Measurements from ENCODE around the gene PSMB8. TPM values are rescaled to one million over a fixed set of nuclear protein-coding genes. Genes with fewer than 3 reads are reported as not detected.

Gene PSMB8
- total RNA-seq, 1 donor from 2014 or later: 410 TPM

- intact Hi-C loops (cut with micrococcal nuclease): loop anchor here (5.0 to 10.0 kb wide), 2 partner anchors 943 to 1016 kb away; partner anchors contain the start of genes EHMT2 and HSPA1B
Measured at GRCh38 chr6:32840604-32841246, 3.1 kb downstream of the PSMB8 start.

GRCh38 chr6:32839356-32839755, 4.5 kb downstream of the PSMB8 start:
- intact Hi-C loops (cut with micrococcal nuclease): loop anchor here (5.0 kb wide), 1 partner anchor 1297 kb away; the partner anchor contains the start of gene DDX39B

- intact Hi-C loops (cut with micrococcal nuclease): loop anchor here (1.0 to 5.0 kb wide), 7 partner anchors 16 to 1296 kb away; partner anchors contain the start of genes DDX39B, HLA-DMA and PSMB9
Measured at GRCh38 chr6:32838114-32838958, 5.5 kb downstream of the PSMB8 start, which contains the start of gene TAP2. Gene TAP2 (minus strand): TSS chr6:32838739. CDS start chr6:32838233, 506 bp downstream.

- intact Hi-C loops (cut with micrococcal nuclease): loop anchor here (1.0 to 5.0 kb wide), 7 partner anchors 17 to 1295 kb away; partner anchors contain the start of genes DDX39B, HLA-DMA and PSMB9
Measured at GRCh38 chr6:32837651-32838113, 6.2 kb downstream of the PSMB8 start.

GRCh38 chr6:32836873-32837272, 7.0 kb downstream of the PSMB8 start:
- intact Hi-C loops (cut with micrococcal nuclease): loop anchor here (5.0 kb wide), 1 partner anchor 1295 kb away; the partner anchor contains the start of gene DDX39B

- intact Hi-C loops (cut with micrococcal nuclease): loop anchor here (5.0 kb wide), 1 partner anchor 1293 kb away; the partner anchor contains the start of gene DDX39B
Measured at GRCh38 chr6:32835167-32835893, 8.5 kb downstream of the PSMB8 start.

GRCh38 chr6:32833664-32834063, 10.2 kb downstream of the PSMB8 start:
- intact Hi-C loops (cut with micrococcal nuclease): no loop called here

GRCh38 chr6:32832535-32832934, 11.3 kb downstream of the PSMB8 start:
- intact Hi-C loops (cut with micrococcal nuclease): no loop called here

GRCh38 chr6:32830936-32831335, 12.9 kb downstream of the PSMB8 start:
- intact Hi-C loops (cut with micrococcal nuclease): no loop called here

GRCh38 chr6:32830017-32830416, 13.8 kb downstream of the PSMB8 start:
- intact Hi-C loops (cut with micrococcal nuclease): no loop called here

- intact Hi-C loops (cut with micrococcal nuclease): no loop called here
Measured at GRCh38 chr6:32829495-32829894, 14.4 kb downstream of the PSMB8 start.

GRCh38 chr6:32827025-32827424, 16.8 kb downstream of the PSMB8 start:
- intact Hi-C loops (cut with micrococcal nuclease): no loop called here

GRCh38 chr6:32825966-32826365, 17.9 kb downstream of the PSMB8 start:
- intact Hi-C loops (cut with micrococcal nuclease): no loop called here

GRCh38 chr6:32819729-32820128, 24.1 kb downstream of the PSMB8 start:
- intact Hi-C loops (cut with micrococcal nuclease): no loop called here

GRCh38 chr6:32818867-32819266, 25.0 kb downstream of the PSMB8 start:
- intact Hi-C loops (cut with micrococcal nuclease): no loop called here

- intact Hi-C loops (cut with micrococcal nuclease): no loop called here
Measured at GRCh38 chr6:32816746-32817204, 27.1 kb downstream of the PSMB8 start, which contains the start of gene HLA-DOB. Gene HLA-DOB (minus strand): TSS chr6:32817002. CDS start chr6:32816951, 51 bp downstream.

- intact Hi-C loops (cut with micrococcal nuclease): no loop called here
Measured at GRCh38 chr6:32815996-32816395, 27.9 kb downstream of the PSMB8 start.

GRCh38 chr6:32815115-32815514, 28.7 kb downstream of the PSMB8 start:
- intact Hi-C loops (cut with micrococcal nuclease): no loop called here

GRCh38 chr6:32814145-32814544, 29.7 kb downstream of the PSMB8 start:
- intact Hi-C loops (cut with micrococcal nuclease): no loop called here

GRCh38 chr6:32809171-32809570, 34.7 kb downstream of the PSMB8 start:
- intact Hi-C loops (cut with micrococcal nuclease): no loop called here

- intact Hi-C loops (cut with micrococcal nuclease): no loop called here
Measured at GRCh38 chr6:32807020-32807580, 36.7 kb downstream of the PSMB8 start.

All from T-helper 1 cell treated with Interleukin-12 subunit alpha and Interleukin-12 subunit beta and Interleukin-4 antibody, amounts not matched to agents 30 ng/mL and 1 ng/mL, for 36 hours (primary cell).